Stimulated activated CD4-positive, alpha-beta T cell treated with anti-CD3 and anti-CD28 coated beads, Interleukin-1b, Interleukin-23, amount 100 ng/mL, for 48 hours (primary cell): ENCODE results near the gene BANK1.

ENCODE experiments used
- DNase-seq: peaks from one replicate; pipeline ENCODE4 v3.0.0-alpha.2; 2020

The BANK1 gene

GRCh38 chr4:101910786-101911373 lies 120.3 kb downstream of the BANK1 start:
- DNase-seq: no peak

GRCh38 chr4:101911616-101912015 lies 121.1 kb downstream of the BANK1 start:
- DNase-seq: no peak

GRCh38 chr4:101914761-101915160 lies 124.2 kb downstream of the BANK1 start:
- DNase-seq: no peak

- DNase-seq: no peak
Measured at GRCh38 chr4:101919373-101919977, 128.9 kb downstream of the BANK1 start.

- no peak for DNase-seq
Measured at GRCh38 chr4:101921370-101921769, 130.8 kb downstream of the BANK1 start.

- no peak for DNase-seq
Measured at GRCh38 chr4:101931619-101932018, 141.1 kb downstream of the BANK1 start.

- DNase-seq: no peak
Measured at GRCh38 chr4:101933855-101934254, 143.3 kb downstream of the BANK1 start.

- DNase-seq: no peak
Measured at GRCh38 chr4:101938836-101939235, 148.3 kb downstream of the BANK1 start.

GRCh38 chr4:101941816-101942358 lies 151.4 kb downstream of the BANK1 start:
- DNase-seq: no peak

- no peak for DNase-seq
Measured at GRCh38 chr4:101942891-101943290, 152.4 kb downstream of the BANK1 start.

GRCh38 chr4:101944649-101945048 lies 154.1 kb downstream of the BANK1 start:
- no peak for DNase-seq

- DNase-seq: no peak
Measured at GRCh38 chr4:101948055-101948454, 157.5 kb downstream of the BANK1 start.

GRCh38 chr4:101948951-101949350 lies 158.4 kb downstream of the BANK1 start:
- no peak for DNase-seq

- DNase-seq: no peak
Measured at GRCh38 chr4:101950258-101950979, 159.9 kb downstream of the BANK1 start.

- no peak for DNase-seq
Measured at GRCh38 chr4:101952985-101953384, 162.5 kb downstream of the BANK1 start.

- no peak for DNase-seq
Measured at GRCh38 chr4:101953949-101954348, 163.4 kb downstream of the BANK1 start.

- no peak for DNase-seq
Measured at GRCh38 chr4:101954351-101954750, 163.8 kb downstream of the BANK1 start.

GRCh38 chr4:101954975-101955678 lies 164.6 kb downstream of the BANK1 start:
- no peak for DNase-seq

- DNase-seq: no peak
Measured at GRCh38 chr4:101956068-101956825, 165.7 kb downstream of the BANK1 start.

GRCh38 chr4:101958547-101958946 lies 168.0 kb downstream of the BANK1 start:
- DNase-seq: no peak

GRCh38 chr4:101960431-101960830 lies 169.9 kb downstream of the BANK1 start:
- no peak for DNase-seq

- no peak for DNase-seq
Measured at GRCh38 chr4:101961144-101961543, 170.6 kb downstream of the BANK1 start.
